Activated CD8-positive, alpha-beta memory T cell treated with anti-CD3 and anti-CD28 coated beads for 36 hours (primary cell): ENCODE results near the gene IKZF4. TPM values are rescaled to one million over a fixed set of nuclear protein-coding genes. Genes with fewer than 3 reads are reported as not detected.

Experiments
- total RNA-seq, 2 experiments: library from RNA; stranded (reverse); gene quantifications; one replicate each; pipeline ENCODE4 v1.2.3, GENCODE V29; 2021

The IKZF4 gene
- total RNA-seq, 2 experiments from 2014 or later: 14.2 to 15.1 TPM

Other genes starting within 250 kb of the IKZF4 start
- 10 to 100 TPM; 92.5 to 94.3 TPM for gene SARNP, start 203.3 kb upstream of the IKZF4 start, total RNA-seq
- 10 to 100 TPM; 39.6 to 41.0 TPM for gene ORMDL2, start 203.0 kb upstream of the IKZF4 start, total RNA-seq
- 10 to 100 TPM; 37.6 to 38.9 TPM for gene DNAJC14, start 191.5 kb upstream of the IKZF4 start, total RNA-seq
- not detected for gene MMP19, start 178.1 kb upstream of the IKZF4 start, total RNA-seq
- 10 to 100 TPM; 34.8 to 36.2 TPM for gene PYM1, start 93.1 kb upstream of the IKZF4 start, total RNA-seq
- 100 to 1,000 TPM; 199 to 219 TPM for gene DGKA, start 89.9 kb upstream of the IKZF4 start, total RNA-seq
- gene PMEL, start 55.0 kb upstream of the IKZF4 start, total RNA-seq: under 1 TPM; 0.46 to 0.50 TPM
- 100 to 1,000 TPM; 124 to 133 TPM for gene CDK2, start 54.2 kb upstream of the IKZF4 start, total RNA-seq
- gene RAB5B, start 47.0 kb upstream of the IKZF4 start, total RNA-seq: 10 to 100 TPM; 27.5 to 32.4 TPM
- 1 to 10 TPM; 2.7 TPM for gene SUOX, start 23.8 kb upstream of the IKZF4 start, total RNA-seq
- gene RPS26, start 20.9 kb downstream of the IKZF4 start, total RNA-seq: 10 to 100 TPM; 44.3 to 47.0 TPM
- 1 to 10 TPM in 1 of 2 experiments, under 1 TPM in 1; 0.97 to 1.1 TPM for gene ERBB3, start 59.1 kb downstream of the IKZF4 start, total RNA-seq
- 100 to 1,000 TPM; 507 to 514 TPM for gene PA2G4, start 83.5 kb downstream of the IKZF4 start, total RNA-seq
- 1,000 to 10,000 TPM; 5,323 to 5,325 TPM for gene RPL41, start 95.6 kb downstream of the IKZF4 start, total RNA-seq
- 1 to 10 TPM; 9.8 TPM for gene ZC3H10, start 97.2 kb downstream of the IKZF4 start, total RNA-seq
- gene ESYT1, start 107.2 kb downstream of the IKZF4 start, total RNA-seq: 100 to 1,000 TPM; 193 to 196 TPM
- gene MYL6B, start 131.5 kb downstream of the IKZF4 start, total RNA-seq: 10 to 100 TPM; 68.4 to 75.1 TPM
- gene MYL6, start 137.3 kb downstream of the IKZF4 start, total RNA-seq: 100 to 1,000 TPM; 929 to 938 TPM
- gene SMARCC2, start 168.4 kb downstream of the IKZF4 start, total RNA-seq: 100 to 1,000 TPM; 105 to 108 TPM
- 10 to 100 TPM; 38.9 to 40.2 TPM for gene RNF41, start 200.9 kb downstream of the IKZF4 start, total RNA-seq
- gene NABP2, start 203.3 kb downstream of the IKZF4 start, total RNA-seq: 100 to 1,000 TPM; 103 to 106 TPM
- 1 to 10 TPM in 1 of 2 experiments, under 1 TPM in 1; 0.78 to 1.1 TPM for gene SLC39A5, start 209.0 kb downstream of the IKZF4 start, total RNA-seq
- 10 to 100 TPM; 56.4 to 56.5 TPM for gene ANKRD52, start 237.3 kb downstream of the IKZF4 start, total RNA-seq
- 10 to 100 TPM; 10.2 to 12.1 TPM for gene COQ10A, start 245.9 kb downstream of the IKZF4 start, total RNA-seq